ENCODE measurements around the gene MACROD2. TPM values are rescaled to one million over a fixed set of nuclear protein-coding genes. Genes with fewer than 3 reads are reported as not detected.

MACROD2 gene
- total RNA-seq, 1 experiment from 2014 or later, result 1.6 TPM

- Histone ChIP-seq H3K23ac (ENCODE audit: insufficient read length, low read depth, low read length) (no peak overlapping the region), H2BK5ac (ENCODE audit: insufficient read length, low read length) (no peak overlapping the region), H3K23me2 (ENCODE audit: insufficient read length, low read depth, low read length, poor library complexity, severe bottlenecking) (no peaks in the 10 kb centered on the region), H3K79me1 (ENCODE audit: insufficient read depth, low read depth, low read length, poor library complexity, severe bottlenecking) (no peaks in the 10 kb centered on the region), H3K18ac (ENCODE audit: insufficient read length, low read depth, low read length) (no peak overlapping the region), H3K27ac (ENCODE audit: insufficient read length, low read depth, low read length) (no peak overlapping the region), H2AK5ac (ENCODE audit: insufficient read length, low read length) (no peak overlapping the region), H2AFZ (ENCODE audit: low read length) (no peak overlapping the region), H4K20me1 (ENCODE audit: control insufficient read depth, insufficient read depth, insufficient read length) (no peaks in the 10 kb centered on the region), H2BK120ac (ENCODE audit: low read depth, low read length, poor library complexity, severe bottlenecking) (no peak overlapping the region), H4K5ac (ENCODE audit: insufficient read length, low read depth, low read length) (no peak overlapping the region), H3K9ac (ENCODE audit: extremely low read depth, insufficient read length, low read length) (no peak overlapping the region), H4K8ac (replicated peaks; ENCODE audit: insufficient read length, low read depth, low read length) (no peak overlapping the region), H2BK15ac (ENCODE audit: low read depth, low read length) (no peak overlapping the region), H3K4ac (ENCODE audit: low read depth, low read length) (no peak overlapping the region), H3T11ph (ENCODE audit: low read length) (no peak overlapping the region), H3K79me2 (ENCODE audit: insufficient read depth, low read length) (no peaks in the 10 kb centered on the region), H4K91ac (ENCODE audit: insufficient read length, low read depth, low read length) (no peak overlapping the region), H3K4me1 (ENCODE audit: insufficient read depth, low read length) (no peaks in the 10 kb centered on the region), H3K14ac (ENCODE audit: insufficient read depth, low read length) (no peak overlapping the region), H3K9me3 (ENCODE audit: control insufficient read depth, low read depth, low read length) (peaks cover 13% of the 10 kb centered on the region), H3K4me2 (ENCODE audit: insufficient read depth, insufficient read length, low read length) (no peak overlapping the region), H2BK12ac (ENCODE audit: insufficient read length, low read depth, low read length) (no peak overlapping the region), H3K27me3 (ENCODE audit: insufficient read depth, low read length) (no peaks in the 10 kb centered on the region), H3K56ac (ENCODE audit: insufficient read length, low read depth, low read length) (no peak overlapping the region), H2BK20ac (ENCODE audit: low read depth, low read length, poor library complexity, severe bottlenecking) (no peak overlapping the region)
- DNase-seq, result no peak
- Mint-ChIP-seq H3K4me3 (no peak overlapping the region), H3K27ac (no peak overlapping the region), H3K27me3 (ENCODE audit: low read depth) (0 out of 2 replicates have a peak, but pooled peaks cover 1% of the 10 kb centered on the region), H3K4me1 (no peaks in the 10 kb centered on the region), H3K9me3 (peaks cover 20 to 21% of the 10 kb centered on the region in 2 experiments), H3K36me3 (ENCODE audit: insufficient read depth in 1 of 3, low read depth in 3 of 3) (peaks cover 4 to 17% (median 9%) of the 10 kb centered on the region in 3 experiments; a peak in 6 of 7 replicates)
- TF ChIP-seq CTCF (conservative IDR thresholded peaks at IDR 0.05), result no peak
- WGBS (ENCODE audit: extremely low coverage, insufficient read length, low lambda C conversion rate), result no CpG with 5 or more reads among the region's 4 CpGs
Observed at GRCh38 chr20:14178528-14178927, 183.2 kb downstream of the MACROD2 start.

All from H9 (cell line).